GM20000 (cell line): ENCODE results near the gene CYTL1.

Source experiments
- DNase-seq: peaks from one replicate; pipeline ENCODE4 v3.0.0; 2012; ENCODE audit warnings: low spot score
- TF ChIP-seq, protein P1 (sequence below): IDR thresholded peaks from 2 replicates; pipeline ENCODE4 v1.5.1; 2012; ENCODE audit warnings: mild to moderate bottlenecking, control low read depth; ENCODE audit errors: extremely low read depth, missing control alignments

Gene CYTL1

GRCh38 chr4:5040856-5041620, 21.8 kb upstream of the CYTL1 start:
- TF ChIP-seq, protein P1, sequence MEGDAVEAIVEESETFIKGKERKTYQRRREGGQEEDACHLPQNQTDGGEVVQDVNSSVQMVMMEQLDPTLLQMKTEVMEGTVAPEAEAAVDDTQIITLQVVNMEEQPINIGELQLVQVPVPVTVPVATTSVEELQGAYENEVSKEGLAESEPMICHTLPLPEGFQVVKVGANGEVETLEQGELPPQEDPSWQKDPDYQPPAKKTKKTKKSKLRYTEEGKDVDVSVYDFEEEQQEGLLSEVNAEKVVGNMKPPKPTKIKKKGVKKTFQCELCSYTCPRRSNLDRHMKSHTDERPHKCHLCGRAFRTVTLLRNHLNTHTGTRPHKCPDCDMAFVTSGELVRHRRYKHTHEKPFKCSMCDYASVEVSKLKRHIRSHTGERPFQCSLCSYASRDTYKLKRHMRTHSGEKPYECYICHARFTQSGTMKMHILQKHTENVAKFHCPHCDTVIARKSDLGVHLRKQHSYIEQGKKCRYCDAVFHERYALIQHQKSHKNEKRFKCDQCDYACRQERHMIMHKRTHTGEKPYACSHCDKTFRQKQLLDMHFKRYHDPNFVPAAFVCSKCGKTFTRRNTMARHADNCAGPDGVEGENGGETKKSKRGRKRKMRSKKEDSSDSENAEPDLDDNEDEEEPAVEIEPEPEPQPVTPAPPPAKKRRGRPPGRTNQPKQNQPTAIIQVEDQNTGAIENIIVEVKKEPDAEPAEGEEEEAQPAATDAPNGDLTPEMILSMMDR = no peak
- no peak for DNase-seq

DNA sequence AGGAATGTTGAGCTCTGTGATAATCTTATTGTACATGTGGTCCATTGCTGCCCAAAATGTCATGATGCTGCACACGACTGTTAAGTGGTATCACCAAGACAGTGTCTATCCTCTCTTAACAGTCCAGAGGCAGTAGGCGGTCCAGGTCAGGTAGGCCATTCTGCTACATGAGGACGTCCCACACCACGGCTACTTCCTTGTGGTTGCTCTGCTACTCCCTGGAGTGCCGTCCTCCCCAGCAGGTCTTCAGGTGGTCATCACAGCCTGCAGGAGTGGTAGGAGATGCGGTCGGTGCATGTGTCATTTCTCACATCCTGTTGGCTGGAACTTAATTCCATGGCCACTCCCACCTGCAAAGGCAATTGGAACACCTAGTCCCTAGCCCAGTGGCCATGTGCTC, 20.5 kb upstream of the CYTL1 start:
- TF ChIP-seq, protein P1 = no peak
- DNase-seq = no peak

- TF ChIP-seq, protein P1 = no peak
- DNase-seq = no peak
Observed at GRCh38 chr4:5037553-5038551, 18.6 kb upstream of the CYTL1 start.

GRCh38 chr4:5036239-5036638, 17.0 kb upstream of the CYTL1 start:
- TF ChIP-seq, protein P1 = no peak
- no peak for DNase-seq

DNA sequence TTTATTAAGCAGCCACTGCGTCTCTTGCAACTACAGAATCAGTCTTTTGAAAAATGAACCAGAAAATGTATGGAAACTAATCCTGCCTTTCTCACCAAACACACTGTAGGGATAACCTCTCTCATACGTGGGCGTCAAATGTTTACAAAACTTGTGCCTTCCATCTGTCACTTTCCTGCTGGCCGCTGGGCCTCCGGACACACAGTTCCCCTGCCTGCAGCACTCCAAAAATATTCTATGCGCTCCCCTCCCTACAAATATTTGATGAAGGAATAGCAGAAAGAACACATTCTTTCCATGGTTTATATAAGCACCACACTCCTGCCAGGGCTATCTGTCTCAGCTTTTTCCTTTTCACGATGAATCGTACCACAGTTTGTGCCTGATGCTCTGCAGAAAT, 14.9 kb upstream of the CYTL1 start:
- TF ChIP-seq, protein P1 = no peak
- DNase-seq = no peak

DNA sequence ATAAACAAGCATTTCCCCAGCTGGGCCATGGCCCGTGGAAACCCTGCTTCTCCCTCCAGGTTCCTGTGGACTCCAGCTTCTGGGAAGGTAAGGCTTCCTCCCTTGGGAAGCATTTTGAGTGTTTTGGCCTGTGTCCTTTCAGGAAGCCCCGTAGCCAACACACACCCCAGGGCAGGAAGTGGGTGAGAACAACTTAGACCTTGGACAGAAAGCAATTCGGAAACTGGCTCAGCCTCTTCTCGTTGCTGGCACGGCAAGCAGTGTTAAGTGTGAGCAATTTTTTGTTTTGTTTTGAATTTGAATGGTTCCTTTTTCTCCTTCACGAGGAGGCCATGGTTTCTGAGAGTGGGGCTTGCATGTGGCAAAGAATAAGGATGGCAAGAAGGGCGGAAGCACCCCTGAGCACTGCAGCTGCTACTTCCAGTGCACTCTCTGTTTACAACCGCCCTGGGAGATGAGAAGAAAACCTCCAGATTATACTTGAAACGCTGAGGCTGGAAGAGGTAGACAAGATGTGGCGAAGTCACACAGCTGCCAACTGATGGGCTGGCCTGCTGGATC, 14.1 kb upstream of the CYTL1 start:
- TF ChIP-seq, protein P1 = no peak
- DNase-seq = no peak
